ENCODE measurements around the gene INTS1.

INTS1 gene

GRCh38 chr7:1534330-1535099, 30.3 kb upstream of the INTS1 start:
- no peak overlapping the region for H3K9ac ChIP-seq (ENCODE audit: insufficient read length)
- H3K27ac ChIP-seq = no peak overlapping the region

GRCh38 chr7:1533547-1534329, 29.5 kb upstream of the INTS1 start:
- H3K9ac ChIP-seq (ENCODE audit: insufficient read length) = no peak overlapping the region
- no peaks in the 10 kb centered on the region for H3K36me3 ChIP-seq (ENCODE audit: insufficient read depth, low read length)
- no peak for DNase-seq (ENCODE audit: low read depth, low spot score)
- H3K27ac ChIP-seq = no peak overlapping the region
- no peak overlapping the region for H3K4me3 ChIP-seq
- no peak for TF ChIP-seq FOXP2 (optimal IDR thresholded peaks at IDR 0.05; ENCODE audit: control extremely low read depth, extremely low read length, insufficient read depth)
- TF ChIP-seq EZH2 (IDR thresholded peaks at IDR 0.05) = no peak
- TF ChIP-seq POLR2AphosphoS5 (IDR thresholded peaks at IDR 0.05; ENCODE audit: borderline replicate concordance, low read depth, low read length) = no peak
- no peaks in the 10 kb centered on the region for H3K9me3 ChIP-seq (ENCODE audit: low read depth, low read length)

More at GRCh38 chr7:1534330-1535099, 30.3 kb upstream of the INTS1 start:
- no peaks in the 10 kb centered on the region; the same call in 1 of the 2 replicates for H3K36me3 ChIP-seq (ENCODE audit: insufficient read depth, low read length)
- H3K4me3 ChIP-seq = no peak overlapping the region
- TF ChIP-seq FOXP2 (optimal IDR thresholded peaks at IDR 0.05; ENCODE audit: control extremely low read depth, extremely low read length, insufficient read depth) (no peak), EZH2 (IDR thresholded peaks at IDR 0.05) (no peak)
- DNase-seq (ENCODE audit: low read depth, low spot score) = no peak
- H3K9me3 ChIP-seq (ENCODE audit: low read depth, low read length) = no peaks in the 10 kb centered on the region

- H3K36me3 ChIP-seq (ENCODE audit: insufficient read depth, low read length) = no peaks in the 10 kb centered on the region
- H3K27ac ChIP-seq = peak overlapping the region; percentile 40; the same call in 1 of the 2 replicates
- DNase-seq (ENCODE audit: low read depth, low spot score) = no peak
- H3K4me3 ChIP-seq = no peak overlapping the region
- no peak overlapping the region for H3K9ac ChIP-seq (ENCODE audit: insufficient read length)
- TF ChIP-seq FOXP2 (optimal IDR thresholded peaks at IDR 0.05; ENCODE audit: control extremely low read depth, extremely low read length, insufficient read depth) (no peak), POLR2AphosphoS5 (IDR thresholded peaks at IDR 0.05; ENCODE audit: borderline replicate concordance, low read depth, low read length) (no peak), EZH2 (IDR thresholded peaks at IDR 0.05) (no peak)
- no peaks in the 10 kb centered on the region for H3K9me3 ChIP-seq (ENCODE audit: low read depth, low read length)
Measured at GRCh38 chr7:1533255-1533546, 29.0 kb upstream of the INTS1 start.

- Histone ChIP-seq H3K9ac (ENCODE audit: insufficient read length) (peak overlapping the region; percentile 60), H3K4me3 (peak overlapping the region; percentile 79)
Measured at GRCh38 chr7:1532456-1533254, 28.5 kb upstream of the INTS1 start.

GRCh38 chr7:1531979-1532455, 27.8 kb upstream of the INTS1 start:
- no peak for TF ChIP-seq EZH2 (IDR thresholded peaks at IDR 0.05)
- TF ChIP-seq POLR2AphosphoS5 (IDR thresholded peaks at IDR 0.05; ENCODE audit: borderline replicate concordance, low read depth, low read length) = no peak
- no peak for TF ChIP-seq FOXP2 (optimal IDR thresholded peaks at IDR 0.05; ENCODE audit: control extremely low read depth, extremely low read length, insufficient read depth)
- H3K9ac ChIP-seq (ENCODE audit: insufficient read length) = peak overlapping the region; percentile 60
- peak overlapping the region; percentile 23; the same call in 1 of the 2 replicates for H3K27ac ChIP-seq
- H3K36me3 ChIP-seq (ENCODE audit: insufficient read depth, low read length) = no peaks in the 10 kb centered on the region
- peak overlapping the region; percentile 79 for H3K4me3 ChIP-seq
- no peak for DNase-seq (ENCODE audit: low read depth, low spot score)
- no peaks in the 10 kb centered on the region for H3K9me3 ChIP-seq (ENCODE audit: low read depth, low read length)

More at GRCh38 chr7:1532456-1533254, 28.5 kb upstream of the INTS1 start:
- Histone ChIP-seq H3K27ac (peak overlapping the region; percentile 40), H3K9me3 (ENCODE audit: low read depth, low read length) (no peaks in the 10 kb centered on the region), H3K36me3 (ENCODE audit: insufficient read depth, low read length) (no peaks in the 10 kb centered on the region)
- DNase-seq (ENCODE audit: low read depth, low spot score) = no peak
- no peak for TF ChIP-seq POLR2AphosphoS5 (IDR thresholded peaks at IDR 0.05; ENCODE audit: borderline replicate concordance, low read depth, low read length)
- TF ChIP-seq EZH2 (IDR thresholded peaks at IDR 0.05) = no peak
- no peak for TF ChIP-seq FOXP2 (optimal IDR thresholded peaks at IDR 0.05; ENCODE audit: control extremely low read depth, extremely low read length, insufficient read depth)

- TF ChIP-seq POLR2AphosphoS5 (IDR thresholded peaks at IDR 0.05; ENCODE audit: borderline replicate concordance, low read depth, low read length) = no peak
- no peak for TF ChIP-seq FOXP2 (optimal IDR thresholded peaks at IDR 0.05; ENCODE audit: control extremely low read depth, extremely low read length, insufficient read depth)
- no peak for TF ChIP-seq EZH2 (IDR thresholded peaks at IDR 0.05)
- Histone ChIP-seq H3K9ac (ENCODE audit: insufficient read length) (peak overlapping the region; percentile 60), H3K27ac (no peak overlapping the region)
Measured at GRCh38 chr7:1531263-1531978, 27.2 kb upstream of the INTS1 start.

GRCh38 chr7:1530946-1531262, 26.7 kb upstream of the INTS1 start:
- no peak for TF ChIP-seq POLR2AphosphoS5 (IDR thresholded peaks at IDR 0.05; ENCODE audit: borderline replicate concordance, low read depth, low read length)
- no peak for TF ChIP-seq EZH2 (IDR thresholded peaks at IDR 0.05)
- no peak for TF ChIP-seq FOXP2 (optimal IDR thresholded peaks at IDR 0.05; ENCODE audit: control extremely low read depth, extremely low read length, insufficient read depth)
- Histone ChIP-seq H3K9me3 (ENCODE audit: low read depth, low read length) (no peaks in the 10 kb centered on the region), H3K27ac (no peak overlapping the region), H3K36me3 (ENCODE audit: insufficient read depth, low read length) (no peaks in the 10 kb centered on the region), H3K9ac (ENCODE audit: insufficient read length) (peak overlapping the region; percentile 60), H3K4me3 (peak overlapping the region; percentile 79)
- DNase-seq (ENCODE audit: low read depth, low spot score) = no peak

More at GRCh38 chr7:1531263-1531978, 27.2 kb upstream of the INTS1 start:
- no peaks in the 10 kb centered on the region for H3K9me3 ChIP-seq (ENCODE audit: low read depth, low read length)
- no peak for DNase-seq (ENCODE audit: low read depth, low spot score)
- H3K4me3 ChIP-seq = peak overlapping the region; percentile 79
- H3K36me3 ChIP-seq (ENCODE audit: insufficient read depth, low read length) = no peaks in the 10 kb centered on the region
